Lower lobe of right lung (tissue), 2 donors: ENCODE results near the gene COMMD9. TPM values are rescaled to one million over a fixed set of nuclear protein-coding genes. Genes with fewer than 3 reads are reported as not detected.

ENCODE experiments used
- ATAC-seq, 2 donors: fragments of 200-7000 bp; cut with Tn5 transposase; one replicate each; pipeline ENCODE4 v1.9.1; 2020 to 2022; ENCODE audit warnings: mild to moderate bottlenecking in 2 of 2, moderate library complexity in 2 of 2
- DNase-seq: peaks from one replicate; pipeline ENCODE4 v3.0.0-alpha.2; 2020
- H3K27ac ChIP-seq: fragments of 200-600 bp; one replicate; pipeline ENCODE4 v1.8.0; 2022
- H3K27me3 ChIP-seq: fragments of 200-600 bp; one replicate; pipeline ENCODE4 v1.8.0; 2022; ENCODE audit warnings: low read depth
- H3K36me3 ChIP-seq: fragments of 200-600 bp; one replicate; pipeline ENCODE4 v1.8.0; 2022; ENCODE audit warnings: mild to moderate bottlenecking
- H3K4me1 ChIP-seq: fragments of 200-600 bp; one replicate; pipeline ENCODE4 v1.8.0; 2022
- H3K4me3 ChIP-seq: fragments of 200-600 bp; one replicate; pipeline ENCODE4 v1.8.0; 2022; ENCODE audit warnings: mild to moderate bottlenecking
- H3K9me3 ChIP-seq: fragments of 200-600 bp; one replicate; pipeline ENCODE4 v1.8.0; 2022
- CTCF ChIP-seq: fragments of 200-600 bp; IDR thresholded peaks from one replicate; pipeline ENCODE4 v1.8.0; 2022; ENCODE audit warnings: antibody characterized with exemption, mild to moderate bottlenecking
- intact Hi-C: fragments of 100-400 bp; cut with DNase I; formaldehyde crosslinking; loops from one replicate; pipeline ENCODE4 v1.11.0; 2022
- total RNA-seq: library from RNA; stranded (reverse); fragmentation: NEBNext Ultra II Directional; extraction: Animal tissue kit (Norgen Biotek cat#: 25700); gene quantifications from one replicate; pipeline ENCODE4 v1.2.1, GENCODE V29; 2021
- donor health status: DM: no; HTN: yes; CAD: no; lungs with severe emphysema.

Gene COMMD9
- total RNA-seq, 1 donor from 2014 or later, result 85.7 TPM

- intact Hi-C loops, result no loop called here
- ATAC-seq, result peak; percentile 18 to 46
- Histone ChIP-seq H3K9me3 (peaks cover 4% of the 10 kb centered on the region), H3K36me3 (no peaks in the 10 kb centered on the region), H3K27me3 (no peaks in the 10 kb centered on the region), H3K27ac (no peak overlapping the region), H3K4me1 (no peaks in the 10 kb centered on the region), H3K4me3 (no peak overlapping the region)
- no peak for DNase-seq
- TF ChIP-seq CTCF, result no peak
Observed at GRCh38 chr11:36253238-36253637, 36.0 kb downstream of the COMMD9 start.

- Histone ChIP-seq H3K4me1 (no peaks in the 10 kb centered on the region), H3K9me3 (peaks cover 4% of the 10 kb centered on the region), H3K36me3 (no peaks in the 10 kb centered on the region), H3K4me3 (no peak overlapping the region), H3K27ac (no peak overlapping the region), H3K27me3 (no peaks in the 10 kb centered on the region)
- intact Hi-C loops, result no loop called here
- ATAC-seq (no peak), DNase-seq (no peak)
- no peak for TF ChIP-seq CTCF
Observed at GRCh38 chr11:36251823-36252222, 37.4 kb downstream of the COMMD9 start.

GRCh38 chr11:36249246-36249645 lies 40.0 kb downstream of the COMMD9 start:
- H3K4me1 ChIP-seq, result no peaks in the 10 kb centered on the region
- no peaks in the 10 kb centered on the region for H3K27me3 ChIP-seq
- ATAC-seq (peak; percentile 26 to 45), DNase-seq (no peak)
- H3K4me3 ChIP-seq, result no peak overlapping the region
- intact Hi-C loops, result no loop called here
- H3K36me3 ChIP-seq, result no peaks in the 10 kb centered on the region
- no peak overlapping the region for H3K27ac ChIP-seq
- H3K9me3 ChIP-seq, result no peaks in the 10 kb centered on the region
- no peak for TF ChIP-seq CTCF

- H3K4me1 ChIP-seq, result no peaks in the 10 kb centered on the region
- H3K27me3 ChIP-seq, result no peaks in the 10 kb centered on the region
- no peak for TF ChIP-seq CTCF
- H3K36me3 ChIP-seq, result no peaks in the 10 kb centered on the region
- H3K9me3 ChIP-seq, result no peaks in the 10 kb centered on the region
- intact Hi-C loops, result no loop called here
- H3K4me3 ChIP-seq, result no peak overlapping the region
- DNase-seq (no peak), ATAC-seq (no peak)
- H3K27ac ChIP-seq, result no peak overlapping the region
Observed at GRCh38 chr11:36248436-36248835, 40.8 kb downstream of the COMMD9 start.

GRCh38 chr11:36247493-36247892 lies 41.7 kb downstream of the COMMD9 start:
- DNase-seq (no peak), ATAC-seq (no peak)
- intact Hi-C loops, result no loop called here
- no peaks in the 10 kb centered on the region for H3K9me3 ChIP-seq
- no peak for TF ChIP-seq CTCF
- no peaks in the 10 kb centered on the region for H3K4me1 ChIP-seq
- no peak overlapping the region for H3K4me3 ChIP-seq
- no peaks in the 10 kb centered on the region for H3K27me3 ChIP-seq
- H3K27ac ChIP-seq, result no peak overlapping the region
- H3K36me3 ChIP-seq, result no peaks in the 10 kb centered on the region

GRCh38 chr11:36243641-36244040 lies 45.6 kb downstream of the COMMD9 start:
- no peaks in the 10 kb centered on the region for H3K4me1 ChIP-seq
- no peak overlapping the region for H3K4me3 ChIP-seq
- ATAC-seq (no peak), DNase-seq (no peak)
- intact Hi-C loops, result no loop called here
- no peaks in the 10 kb centered on the region for H3K27me3 ChIP-seq
- TF ChIP-seq CTCF, result no peak
- H3K36me3 ChIP-seq, result no peaks in the 10 kb centered on the region
- H3K9me3 ChIP-seq, result no peaks in the 10 kb centered on the region
- no peak overlapping the region for H3K27ac ChIP-seq
